Measurements from ENCODE around the gene RAPGEF2.

Gene RAPGEF2

DNA sequence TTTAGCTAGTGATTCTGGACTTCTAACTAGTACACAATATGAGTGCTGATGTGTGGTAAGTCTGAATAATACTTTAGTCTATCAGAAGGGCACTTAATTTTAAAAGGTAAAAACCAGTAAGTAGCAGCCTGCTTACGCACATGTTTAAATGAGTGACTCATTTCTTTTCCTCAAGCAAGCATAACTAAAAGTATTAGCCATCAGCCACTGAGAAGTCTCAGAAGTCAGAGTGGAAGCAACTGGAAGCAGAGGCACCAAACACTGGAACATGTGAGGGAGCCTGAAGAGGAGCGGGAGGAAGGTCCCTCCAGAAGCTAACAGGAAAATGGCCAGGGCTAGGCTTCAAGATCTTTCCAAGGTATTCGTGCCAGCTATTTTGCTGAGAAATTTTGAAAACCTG, 257.7 kb downstream of the RAPGEF2 start:
- Histone ChIP-seq H3K27ac (ENCODE audit: low read length, poor library complexity, severe bottlenecking) (no peak overlapping the region), H4K8ac (ENCODE audit: low read length) (no peak overlapping the region), H3K4me2 (ENCODE audit: low read length, poor library complexity, severe bottlenecking) (no peak overlapping the region), H3K4me3 (ENCODE audit: insufficient read depth in 1 of 2, low read depth in 1 of 2, low read length in 2 of 2) (no peak overlapping the region), H3K18ac (ENCODE audit: low read depth in 1 of 2, low read length in 2 of 2) (no peak overlapping the region), H3K23ac (ENCODE audit: low read length in 2 of 2) (no peak overlapping the region), H3K14ac (ENCODE audit: low read length in 2 of 2) (no peak overlapping the region), H3K27me3 (ENCODE audit: control insufficient read depth in 1 of 2, insufficient read depth in 1 of 2, low read length in 2 of 2) (no peaks in the 10 kb centered on the region), H4K91ac (ENCODE audit: low read length) (no peak overlapping the region), H3K9ac (ENCODE audit: low read length) (peak overlapping the region; percentile 7), H3K9me3 (ENCODE audit: control insufficient read depth, low read length) (no peaks in the 10 kb centered on the region), H3K4me1 (ENCODE audit: control insufficient read depth, insufficient read depth, low read depth, low read length) (peaks cover 4% of the 10 kb centered on the region), H2BK12ac (ENCODE audit: low read length in 2 of 2) (no peak overlapping the region), H2BK120ac (ENCODE audit: low read depth, low read length) (no peak overlapping the region), H2AFZ (ENCODE audit: low read depth, low read length) (no peak overlapping the region), H3K4ac (ENCODE audit: low read depth in 1 of 2, low read length in 2 of 2) (no peak overlapping the region), H2BK5ac (ENCODE audit: low read depth, low read length, poor library complexity, severe bottlenecking) (no peak overlapping the region), H2AK5ac (ENCODE audit: low read length, severe bottlenecking) (no peak overlapping the region), H2BK15ac (ENCODE audit: low read depth, poor library complexity, severe bottlenecking) (no peak overlapping the region), H3K79me1 (replicated peaks; ENCODE audit: low read length, poor library complexity, severe bottlenecking) (no peaks in the 10 kb centered on the region), H3K36me3 (ENCODE audit: control insufficient read depth in 1 of 2, insufficient read depth in 2 of 2, low read depth in 1 of 2, low read length in 2 of 2) (peaks cover 11 to 30% of the 10 kb centered on the region in 2 experiments)
- 18% methylated on average over 2 of the region's 3 CpGs for WGBS
- DNase-seq: peak; percentile 91

DNA sequence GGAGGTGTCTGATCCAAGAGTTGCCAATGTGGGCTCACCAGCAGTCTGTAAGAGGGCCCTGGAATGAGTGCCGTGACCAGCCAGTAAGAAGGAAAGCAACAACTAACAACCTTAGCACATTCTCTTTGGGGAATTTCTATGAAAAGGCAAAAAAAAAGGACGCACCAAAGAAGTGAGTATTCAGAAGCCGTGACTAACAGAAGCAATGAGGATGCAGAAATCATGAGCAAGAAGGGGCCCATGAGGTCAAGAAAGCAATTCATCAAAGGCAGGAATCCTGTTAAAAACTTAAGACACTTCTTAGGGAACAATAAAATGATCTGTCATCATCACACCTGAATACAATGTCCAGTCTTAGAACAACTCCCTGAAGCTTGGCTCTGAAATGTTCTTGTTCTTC, 260.5 kb downstream of the RAPGEF2 start:
- H4K91ac ChIP-seq (ENCODE audit: low read length): no peak overlapping the region
- no peaks in the 10 kb centered on the region for H3K79me1 ChIP-seq (replicated peaks; ENCODE audit: low read length, poor library complexity, severe bottlenecking)
- no peak overlapping the region for H2AFZ ChIP-seq (ENCODE audit: low read depth, low read length)
- no peak overlapping the region for H3K9ac ChIP-seq (ENCODE audit: low read length)
- H3K4me1 ChIP-seq (ENCODE audit: control insufficient read depth, insufficient read depth, low read depth, low read length): peaks cover 2% of the 10 kb centered on the region
- H2AK5ac ChIP-seq (ENCODE audit: low read length, severe bottlenecking): no peak overlapping the region
- no peak overlapping the region for H3K4ac ChIP-seq (ENCODE audit: low read depth in 1 of 2, low read length in 2 of 2)
- H3K4me2 ChIP-seq (ENCODE audit: low read length, poor library complexity, severe bottlenecking): no peak overlapping the region
- no peak overlapping the region for H3K18ac ChIP-seq (ENCODE audit: low read depth in 1 of 2, low read length in 2 of 2)
- peak overlapping the region in 1 of 2 experiments; percentile 25 for H2BK12ac ChIP-seq (ENCODE audit: low read length in 2 of 2)
- no peak overlapping the region for H3K27ac ChIP-seq (ENCODE audit: low read length, poor library complexity, severe bottlenecking)
- H4K8ac ChIP-seq (ENCODE audit: low read length): no peak overlapping the region
- no peak for DNase-seq
- H3K23ac ChIP-seq (ENCODE audit: low read length in 2 of 2): no peak overlapping the region
- peaks cover 4 to 18% of the 10 kb centered on the region in 2 experiments for H3K36me3 ChIP-seq (ENCODE audit: control insufficient read depth in 1 of 2, insufficient read depth in 2 of 2, low read depth in 1 of 2, low read length in 2 of 2)
- no peak overlapping the region for H2BK120ac ChIP-seq (ENCODE audit: low read depth, low read length)
- H3K9me3 ChIP-seq (ENCODE audit: control insufficient read depth, low read length): no peaks in the 10 kb centered on the region
- H3K27me3 ChIP-seq (ENCODE audit: control insufficient read depth in 1 of 2, insufficient read depth in 1 of 2, low read length in 2 of 2): no peaks in the 10 kb centered on the region
- no peak overlapping the region for H3K14ac ChIP-seq (ENCODE audit: low read length in 2 of 2)
- WGBS: 87% methylated on average over 2 of the region's 3 CpGs
- no peak overlapping the region for H3K4me3 ChIP-seq (ENCODE audit: insufficient read depth in 1 of 2, low read depth in 1 of 2, low read length in 2 of 2)
- H2BK5ac ChIP-seq (ENCODE audit: low read depth, low read length, poor library complexity, severe bottlenecking): no peak overlapping the region
- H2BK15ac ChIP-seq (ENCODE audit: low read depth, poor library complexity, severe bottlenecking): no peak overlapping the region

DNA sequence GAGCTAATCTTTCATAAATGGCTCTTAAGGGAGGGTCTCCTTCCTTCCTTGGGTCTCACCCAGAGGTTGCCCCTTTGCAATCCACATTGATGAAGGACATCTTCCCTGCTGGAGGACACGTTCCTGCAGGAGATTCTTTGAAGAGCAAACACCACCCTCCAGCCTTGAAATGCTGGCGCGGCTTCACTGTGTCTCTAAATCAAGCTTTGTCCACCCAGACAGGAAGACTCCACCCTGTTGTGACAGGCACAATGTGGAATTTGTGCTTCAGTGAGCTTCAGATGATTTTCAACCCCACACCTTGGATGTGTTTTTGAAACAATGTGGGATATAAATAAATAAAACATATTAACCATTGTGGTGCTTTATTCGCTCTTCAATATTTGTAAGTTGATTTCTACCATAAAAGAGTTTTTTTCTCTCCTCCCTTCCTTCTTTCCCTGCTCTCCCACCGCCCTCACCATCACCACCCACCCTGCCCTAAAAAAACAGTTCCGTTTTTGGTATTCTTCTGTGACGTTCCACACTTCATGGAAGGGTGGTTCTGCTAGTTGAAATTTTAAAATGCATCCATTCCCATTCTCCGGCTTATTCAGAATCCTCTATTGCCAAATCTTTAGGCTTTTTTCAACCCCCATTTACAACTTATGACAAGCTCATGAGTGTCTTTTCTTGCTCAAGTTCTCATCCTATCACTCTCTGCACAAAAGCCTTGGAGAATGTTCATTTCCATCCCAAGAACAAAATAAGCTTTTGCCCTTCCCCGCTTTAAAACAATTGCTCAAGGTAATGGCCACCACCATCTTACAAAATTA, 264.3 kb downstream of the RAPGEF2 start:
- H3K27ac ChIP-seq (ENCODE audit: low read length, poor library complexity, severe bottlenecking): no peak overlapping the region
- H2BK12ac ChIP-seq (ENCODE audit: low read length in 2 of 2): no peak overlapping the region
- peak overlapping the region; percentile 30 for H4K8ac ChIP-seq (ENCODE audit: low read length)
- no peaks in the 10 kb centered on the region for H3K27me3 ChIP-seq (ENCODE audit: control insufficient read depth in 1 of 2, insufficient read depth in 1 of 2, low read length in 2 of 2)
- no peak for DNase-seq
- H2AFZ ChIP-seq (ENCODE audit: low read depth, low read length): no peak overlapping the region
- no peak overlapping the region for H2BK5ac ChIP-seq (ENCODE audit: low read depth, low read length, poor library complexity, severe bottlenecking)
- H3K79me1 ChIP-seq (replicated peaks; ENCODE audit: low read length, poor library complexity, severe bottlenecking): no peaks in the 10 kb centered on the region
- peak overlapping the region in 1 of 2 experiments; percentile 70 for H3K18ac ChIP-seq (ENCODE audit: low read depth in 1 of 2, low read length in 2 of 2)
- H2BK15ac ChIP-seq (ENCODE audit: low read depth, poor library complexity, severe bottlenecking): no peak overlapping the region
- H3K4me2 ChIP-seq (ENCODE audit: low read length, poor library complexity, severe bottlenecking): no peak overlapping the region
- H3K9me3 ChIP-seq (ENCODE audit: control insufficient read depth, low read length): no peaks in the 10 kb centered on the region
- H4K91ac ChIP-seq (ENCODE audit: low read length): no peak overlapping the region
- peak overlapping the region; percentile 11 for H3K9ac ChIP-seq (ENCODE audit: low read length)
- no peak overlapping the region for H2AK5ac ChIP-seq (ENCODE audit: low read length, severe bottlenecking)
- peaks cover 0 to 7% of the 10 kb centered on the region in 2 experiments for H3K36me3 ChIP-seq (ENCODE audit: control insufficient read depth in 1 of 2, insufficient read depth in 2 of 2, low read depth in 1 of 2, low read length in 2 of 2)
- 71% methylated on average over 8 of the region's 9 CpGs for WGBS
- no peaks in the 10 kb centered on the region for H3K4me1 ChIP-seq (ENCODE audit: control insufficient read depth, insufficient read depth, low read depth, low read length)
- no peak overlapping the region for H3K4me3 ChIP-seq (ENCODE audit: insufficient read depth in 1 of 2, low read depth in 1 of 2, low read length in 2 of 2)
- no peak overlapping the region for H3K4ac ChIP-seq (ENCODE audit: low read depth in 1 of 2, low read length in 2 of 2)
- no peak overlapping the region for H3K23ac ChIP-seq (ENCODE audit: low read length in 2 of 2)
- no peak overlapping the region for H2BK120ac ChIP-seq (ENCODE audit: low read depth, low read length)
- H3K14ac ChIP-seq (ENCODE audit: low read length in 2 of 2): no peak overlapping the region

DNA sequence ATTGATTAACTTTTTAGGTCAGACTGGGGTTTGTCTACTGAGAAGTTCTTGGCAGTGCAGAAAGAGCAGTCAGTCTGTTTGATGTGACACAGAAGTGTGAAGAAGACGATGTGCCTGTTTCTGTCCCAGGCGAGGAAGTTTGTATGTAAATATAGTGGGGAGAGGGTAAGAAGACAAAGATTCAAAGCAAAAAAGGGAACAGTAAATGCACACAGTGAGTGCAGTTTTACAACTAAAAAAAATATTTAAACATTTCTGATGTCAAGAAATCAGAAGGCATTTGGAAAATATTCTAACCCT, 264.9 kb downstream of the RAPGEF2 start:
- Histone ChIP-seq H3K4ac (ENCODE audit: low read depth in 1 of 2, low read length in 2 of 2) (no peak overlapping the region), H2BK15ac (ENCODE audit: low read depth, poor library complexity, severe bottlenecking) (no peak overlapping the region), H3K4me2 (ENCODE audit: low read length, poor library complexity, severe bottlenecking) (no peak overlapping the region), H3K9me3 (ENCODE audit: control insufficient read depth, low read length) (no peaks in the 10 kb centered on the region), H4K8ac (ENCODE audit: low read length) (no peak overlapping the region), H3K23ac (ENCODE audit: low read length in 2 of 2) (no peak overlapping the region), H3K9ac (ENCODE audit: low read length) (no peak overlapping the region), H2BK5ac (ENCODE audit: low read depth, low read length, poor library complexity, severe bottlenecking) (no peak overlapping the region), H3K4me1 (ENCODE audit: control insufficient read depth, insufficient read depth, low read depth, low read length) (no peaks in the 10 kb centered on the region), H2AK5ac (ENCODE audit: low read length, severe bottlenecking) (no peak overlapping the region), H2AFZ (ENCODE audit: low read depth, low read length) (no peak overlapping the region), H3K27me3 (ENCODE audit: control insufficient read depth in 1 of 2, insufficient read depth in 1 of 2, low read length in 2 of 2) (no peaks in the 10 kb centered on the region), H3K18ac (ENCODE audit: low read depth in 1 of 2, low read length in 2 of 2) (no peak overlapping the region), H3K4me3 (ENCODE audit: insufficient read depth in 1 of 2, low read depth in 1 of 2, low read length in 2 of 2) (no peak overlapping the region), H3K36me3 (ENCODE audit: control insufficient read depth in 1 of 2, insufficient read depth in 2 of 2, low read depth in 1 of 2, low read length in 2 of 2) (peaks cover 0 to 7% of the 10 kb centered on the region in 2 experiments), H3K14ac (ENCODE audit: low read length in 2 of 2) (no peak overlapping the region), H3K79me1 (replicated peaks; ENCODE audit: low read length, poor library complexity, severe bottlenecking) (no peaks in the 10 kb centered on the region), H2BK12ac (ENCODE audit: low read length in 2 of 2) (no peak overlapping the region), H2BK120ac (ENCODE audit: low read depth, low read length) (no peak overlapping the region), H3K27ac (ENCODE audit: low read length, poor library complexity, severe bottlenecking) (no peak overlapping the region), H4K91ac (ENCODE audit: low read length) (no peak overlapping the region)
- DNase-seq: no peak
- 0% methylated on average over 1 of the region's 2 CpGs for WGBS

Data from mesenchymal stem cell (in vitro differentiated cells and primary cell).